Neural cell (in vitro differentiated cells): ENCODE data around the gene ITGB6.

ENCODE experiments used
- CTCF ChIP-seq: fragments of 450-650 bp; IDR thresholded peaks from 2 replicates; pipeline ENCODE4 v1.5.1; 2014; ENCODE audit warnings: antibody characterized with exemption, mild to moderate bottlenecking, moderate library complexity; ENCODE audit not compliant: poor library complexity, severe bottlenecking
- EZH2 ChIP-seq: fragments of 200-600, 300-800 bp; shearing (Covaris generic), sonication (generic); IDR thresholded peaks from 2 replicates; pipeline ENCODE4 v1.6.1; 2014; ENCODE audit warnings: antibody characterized with exemption, low read length, borderline replicate concordance, mild to moderate bottlenecking; ENCODE audit not compliant: insufficient read depth, poor library complexity, severe bottlenecking
- MXI1 ChIP-seq: fragments of 450-650 bp; conservative IDR thresholded peaks from 2 replicates; pipeline ENCODE4 v1.6.1; 2014; ENCODE audit warnings: antibody characterized with exemption, mild to moderate bottlenecking; ENCODE audit not compliant: poor library complexity, severe bottlenecking

- TF ChIP-seq CTCF (no peak), EZH2 (no peak), MXI1 (no peak)
These were observed 147.5 kb downstream of the ITGB6 start for GRCh38 chr2:160052531-160052930.
